NCI-H187 treated with DMSO at 0.1 percent for 48 hours (cell line): ENCODE data around the gene PLXNA4.
A peak's percentile ranks its signal among the peaks of the same experiment; 100 is the strongest.

Source experiments
- DNase-seq: peaks from one replicate; lab custom pipeline; 2025; lab: John Stamatoyannopoulos, UW

Gene PLXNA4

GRCh38 chr7:132500727-132501440 is 75.4 kb downstream of the PLXNA4 start:
- no peak for DNase-seq

- no peak for DNase-seq
These were observed 76.8 kb downstream of the PLXNA4 start for GRCh38 chr7:132499487-132499886.

- DNase-seq = no peak
These were observed 77.2 kb downstream of the PLXNA4 start for GRCh38 chr7:132499065-132499464.

- no peak for DNase-seq
These were observed 78.0 kb downstream of the PLXNA4 start for GRCh38 chr7:132498319-132498718.

GRCh38 chr7:132497098-132497497 is 79.2 kb downstream of the PLXNA4 start:
- no peak for DNase-seq

GRCh38 chr7:132495936-132496335 is 80.3 kb downstream of the PLXNA4 start:
- DNase-seq = no peak

- no peak for DNase-seq
These were observed 81.8 kb downstream of the PLXNA4 start for GRCh38 chr7:132494474-132494873.

- DNase-seq = peak; percentile 60
These were observed 83.3 kb downstream of the PLXNA4 start for GRCh38 chr7:132492823-132493445.

GRCh38 chr7:132491391-132491945 is 84.8 kb downstream of the PLXNA4 start:
- DNase-seq = no peak

- no peak for DNase-seq
These were observed 85.8 kb downstream of the PLXNA4 start for GRCh38 chr7:132490474-132490873.

- DNase-seq = no peak
These were observed 86.5 kb downstream of the PLXNA4 start for GRCh38 chr7:132489776-132490237.

GRCh38 chr7:132488634-132489302 is 87.5 kb downstream of the PLXNA4 start:
- no peak for DNase-seq

- no peak for DNase-seq
These were observed 90.0 kb downstream of the PLXNA4 start for GRCh38 chr7:132486274-132486610.

- no peak for DNase-seq
These were observed 90.5 kb downstream of the PLXNA4 start for GRCh38 chr7:132485600-132486273.

- peak; percentile 36 for DNase-seq
These were observed 91.1 kb downstream of the PLXNA4 start for GRCh38 chr7:132485136-132485535.

- DNase-seq = no peak
These were observed 93.4 kb downstream of the PLXNA4 start for GRCh38 chr7:132482866-132483265.

- peak; percentile 43 for DNase-seq
These were observed 95.7 kb downstream of the PLXNA4 start for GRCh38 chr7:132480534-132480933.

GRCh38 chr7:132476541-132476940 is 99.7 kb downstream of the PLXNA4 start:
- DNase-seq = no peak

GRCh38 chr7:132475669-132476116 is 100.6 kb downstream of the PLXNA4 start:
- no peak for DNase-seq

GRCh38 chr7:132475037-132475668 is 101.1 kb downstream of the PLXNA4 start:
- DNase-seq = no peak

- no peak for DNase-seq
These were observed 103.7 kb downstream of the PLXNA4 start for GRCh38 chr7:132472463-132473120.
